MM.1S (cell line): Measurements from ENCODE around the gene MOSPD3.

ENCODE experiments used
- EZH2 ChIP-seq: fragments of 300-600 bp; sonication (generic); optimal IDR thresholded peaks from 2 replicates; pipeline ENCODE3; 2017; ENCODE audit warnings: low read depth, mild to moderate bottlenecking, antibody characterized with exemption, low read length, mixed read lengths
- TF ChIP-seq, protein P1 (sequence below): fragments of 300-600 bp; sonication (generic); IDR thresholded peaks from 2 replicates; pipeline ENCODE4 v1.5.1; 2016; ENCODE audit warnings: antibody characterized with exemption, low read length, mixed read lengths

DNA sequence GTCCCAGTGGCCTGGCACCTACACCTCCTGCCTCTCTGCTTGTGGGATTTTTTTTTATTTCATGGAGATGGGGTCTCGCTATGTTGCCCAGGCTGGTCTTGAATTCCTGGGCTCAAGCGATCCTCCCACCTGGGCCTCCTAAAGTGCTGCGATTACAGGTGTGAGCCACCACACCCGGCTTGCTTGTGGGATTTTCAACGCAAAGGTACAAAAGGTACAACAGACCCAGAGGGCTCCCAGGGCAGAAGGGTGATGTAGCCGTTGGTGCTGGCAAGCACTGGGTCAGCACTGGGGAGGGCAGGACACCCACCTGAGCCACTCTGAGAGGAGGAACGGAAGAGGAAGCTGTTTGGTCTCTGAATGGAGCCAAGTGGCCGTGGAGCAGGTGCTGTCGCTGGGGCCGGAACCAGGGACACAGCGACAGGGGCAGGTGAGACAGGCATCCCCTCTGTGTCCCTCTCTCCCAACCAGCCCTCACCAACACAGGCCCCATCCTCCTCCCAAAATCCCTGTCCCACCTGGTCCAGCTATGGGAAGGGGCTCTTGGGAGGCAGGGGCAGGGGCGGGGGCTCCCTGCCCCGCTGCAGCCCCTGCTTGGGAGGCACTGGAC lies 35.9 kb upstream of the MOSPD3 start:
- TF ChIP-seq, protein P1, sequence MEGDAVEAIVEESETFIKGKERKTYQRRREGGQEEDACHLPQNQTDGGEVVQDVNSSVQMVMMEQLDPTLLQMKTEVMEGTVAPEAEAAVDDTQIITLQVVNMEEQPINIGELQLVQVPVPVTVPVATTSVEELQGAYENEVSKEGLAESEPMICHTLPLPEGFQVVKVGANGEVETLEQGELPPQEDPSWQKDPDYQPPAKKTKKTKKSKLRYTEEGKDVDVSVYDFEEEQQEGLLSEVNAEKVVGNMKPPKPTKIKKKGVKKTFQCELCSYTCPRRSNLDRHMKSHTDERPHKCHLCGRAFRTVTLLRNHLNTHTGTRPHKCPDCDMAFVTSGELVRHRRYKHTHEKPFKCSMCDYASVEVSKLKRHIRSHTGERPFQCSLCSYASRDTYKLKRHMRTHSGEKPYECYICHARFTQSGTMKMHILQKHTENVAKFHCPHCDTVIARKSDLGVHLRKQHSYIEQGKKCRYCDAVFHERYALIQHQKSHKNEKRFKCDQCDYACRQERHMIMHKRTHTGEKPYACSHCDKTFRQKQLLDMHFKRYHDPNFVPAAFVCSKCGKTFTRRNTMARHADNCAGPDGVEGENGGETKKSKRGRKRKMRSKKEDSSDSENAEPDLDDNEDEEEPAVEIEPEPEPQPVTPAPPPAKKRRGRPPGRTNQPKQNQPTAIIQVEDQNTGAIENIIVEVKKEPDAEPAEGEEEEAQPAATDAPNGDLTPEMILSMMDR = no peak
- TF ChIP-seq EZH2 = no peak
